ENCODE data around the gene LRFN3. TPM values are rescaled to one million over a fixed set of nuclear protein-coding genes. Genes with fewer than 3 reads are reported as not detected.

LRFN3 gene
- total RNA-seq, 6 experiments from 2014 or later: 15.3 to 21.0 (median 19.1) TPM

GRCh38 chr19:35931161-35931873 is 4.9 kb upstream of the LRFN3 start:
- peak overlapping the region; percentile 82 for H3K4me3 Mint-ChIP-seq
- peak overlapping the region; percentile 29 for H3K27ac Mint-ChIP-seq
- H3K4me1 Mint-ChIP-seq (ENCODE audit: low read depth): peaks cover 30% of the 10 kb centered on the region
- H3K27me3 Mint-ChIP-seq (ENCODE audit: insufficient read depth): peaks cover 5% of the 10 kb centered on the region; the same call in 1 of the 2 replicates
- TF ChIP-seq CTCF (IDR thresholded peaks at IDR 0.05): peak; percentile 87
- peak; percentile 99 for DNase-seq
- no peaks in the 10 kb centered on the region for H3K36me3 Mint-ChIP-seq (ENCODE audit: low read depth)
- H3K9me3 Mint-ChIP-seq: no peaks in the 10 kb centered on the region

- no peak overlapping the region for H3K27ac Mint-ChIP-seq
- H3K36me3 Mint-ChIP-seq (ENCODE audit: low read depth): no peaks in the 10 kb centered on the region
- H3K4me3 Mint-ChIP-seq: no peak overlapping the region; the same call in 1 of the 2 replicates
- no peaks in the 10 kb centered on the region for H3K9me3 Mint-ChIP-seq
- peaks cover under 1% of the 10 kb centered on the region; the same call in 1 of the 2 replicates for H3K27me3 Mint-ChIP-seq (ENCODE audit: insufficient read depth)
- DNase-seq: no peak
- H3K4me1 Mint-ChIP-seq (ENCODE audit: low read depth): peaks cover 30% of the 10 kb centered on the region
- TF ChIP-seq CTCF (IDR thresholded peaks at IDR 0.05): no peak; the same call in 1 of the 2 replicates
Observed at GRCh38 chr19:35931874-35932202, 4.3 kb upstream of the LRFN3 start.

GRCh38 chr19:35932291-35932936 is 3.8 kb upstream of the LRFN3 start:
- DNase-seq: no peak
- Mint-ChIP-seq H3K27me3 (ENCODE audit: insufficient read depth) (no peaks in the 10 kb centered on the region), H3K36me3 (ENCODE audit: low read depth) (no peaks in the 10 kb centered on the region), H3K27ac (no peak overlapping the region), H3K4me1 (ENCODE audit: low read depth) (peaks cover 36% of the 10 kb centered on the region), H3K4me3 (no peak overlapping the region), H3K9me3 (no peaks in the 10 kb centered on the region)
- TF ChIP-seq CTCF (IDR thresholded peaks at IDR 0.05): no peak

- H3K27ac Mint-ChIP-seq: no peak overlapping the region
- peak overlapping the region; percentile 79 for H3K4me3 Mint-ChIP-seq
- peaks cover 8% of the 10 kb centered on the region for H3K36me3 Mint-ChIP-seq (ENCODE audit: low read depth)
- DNase-seq: no peak
- H3K4me1 Mint-ChIP-seq (ENCODE audit: low read depth): peaks cover 35% of the 10 kb centered on the region
- no peaks in the 10 kb centered on the region for H3K9me3 Mint-ChIP-seq
- no peaks in the 10 kb centered on the region for H3K27me3 Mint-ChIP-seq (ENCODE audit: insufficient read depth)
- no peak for TF ChIP-seq CTCF (IDR thresholded peaks at IDR 0.05)
Observed at GRCh38 chr19:35936738-35937268, 629 bp downstream of the LRFN3 start.

- Mint-ChIP-seq H3K27me3 (ENCODE audit: insufficient read depth) (no peaks in the 10 kb centered on the region), H3K9me3 (no peaks in the 10 kb centered on the region), H3K4me1 (ENCODE audit: low read depth) (peaks cover 31% of the 10 kb centered on the region), H3K27ac (no peak overlapping the region), H3K4me3 (peak overlapping the region; percentile 79), H3K36me3 (ENCODE audit: low read depth) (peaks cover 8% of the 10 kb centered on the region)
- no peak for TF ChIP-seq CTCF (IDR thresholded peaks at IDR 0.05)
- no peak for DNase-seq
Observed at GRCh38 chr19:35937345-35938281, 1.4 kb downstream of the LRFN3 start.

All from HFFc6 (cell line).